ENCODE data around the gene KDM4C.
"Not testable (repeated sequence)": the region's sequence is repeated elsewhere in the genome, so short reads cannot be mapped to it uniquely, and the experiment has no call there.

- TF ChIP-seq CTCF, POLR2A (IDR thresholded peaks at IDR 0.05): not testable (repeated sequence)
Measured at GRCh38 chr9:6807669-6808068, 49.9 kb downstream of the KDM4C start.
